HG03039 (cell line): ENCODE data around the gene USH1G.
"Not testable (repeated sequence)": the region's sequence is repeated elsewhere in the genome, so short reads cannot be mapped to it uniquely, and the experiment has no call there.

Experiments
- ATAC-seq: cut with Tn5 transposase; IDR thresholded peaks from one replicate; pipeline ENCODE4 v1.9.1; 2021; ENCODE audit warnings: mild to moderate bottlenecking, moderate library complexity; ENCODE audit not compliant: unreplicated experiment

The USH1G gene

GRCh38 chr17:74935585-74936469 is 12.8 kb upstream of the USH1G start, which contains the start of gene OTOP3:
OTOP3 (plus strand) TSS chr17:74935898; CDS start chr17:74935922, 24 bp downstream.
- no peak for ATAC-seq

- no peak for ATAC-seq
Observed at GRCh38 chr17:74935048-74935447, 12.0 kb upstream of the USH1G start.

GRCh38 chr17:74930535-74931036 is 7.5 kb upstream of the USH1G start:
- ATAC-seq: no peak

GRCh38 chr17:74928786-74929185 is 5.7 kb upstream of the USH1G start:
- no peak for ATAC-seq

- ATAC-seq: no peak
Observed at GRCh38 chr17:74925242-74925641, 2.2 kb upstream of the USH1G start.

- no peak for ATAC-seq
Observed at GRCh38 chr17:74924250-74924948, 1.3 kb upstream of the USH1G start, which contains the start of gene OTOP2. OTOP2 (plus strand) TSS chr17:74924273; CDS start chr17:74924633, 360 bp downstream.

GRCh38 chr17:74923538-74924249 is 639 bp upstream of the USH1G start:
- ATAC-seq: no peak

- ATAC-seq: no peak
Observed at GRCh38 chr17:74922172-74922571, 883 bp downstream of the USH1G start.

GRCh38 chr17:74921769-74922168 is 1.3 kb downstream of the USH1G start:
- no peak for ATAC-seq

GRCh38 chr17:74921026-74921681 is 1.9 kb downstream of the USH1G start:
- no peak for ATAC-seq

GRCh38 chr17:74920642-74921025 is 2.4 kb downstream of the USH1G start:
- no peak for ATAC-seq

- ATAC-seq: no peak
Observed at GRCh38 chr17:74920306-74920620, 2.8 kb downstream of the USH1G start.

- ATAC-seq: no peak
Observed at GRCh38 chr17:74919440-74920305, 3.4 kb downstream of the USH1G start.

- ATAC-seq: no peak
Observed at GRCh38 chr17:74918906-74919305, 4.1 kb downstream of the USH1G start.

GRCh38 chr17:74917430-74917829 is 5.6 kb downstream of the USH1G start:
- no peak for ATAC-seq

GRCh38 chr17:74916851-74917199 is 6.2 kb downstream of the USH1G start:
- no peak for ATAC-seq

GRCh38 chr17:74916136-74916850 is 6.8 kb downstream of the USH1G start:
- no peak for ATAC-seq

- not testable (repeated sequence) for ATAC-seq
Observed at GRCh38 chr17:74911423-74911822, 11.6 kb downstream of the USH1G start.

- ATAC-seq: not testable (repeated sequence)
Observed at GRCh38 chr17:74909097-74909496, 14.0 kb downstream of the USH1G start.
